Measurements from ENCODE around the gene PDRG1. TPM values are rescaled to one million over a fixed set of nuclear protein-coding genes. Genes with fewer than 3 reads are reported as not detected.
"Not testable (repeated sequence)": the region's sequence is repeated elsewhere in the genome, so short reads cannot be mapped to it uniquely, and the experiment has no call there.

PDRG1 gene
- total RNA-seq, 2 experiments from 2014 or later = 13.1 to 13.4 TPM

GRCh38 chr20:31929631-31930030, 22.2 kb downstream of the PDRG1 start:
- DNase-seq; POLR2A ChIA-PET; ATAC-seq (ENCODE audit: low read depth); H3K4me3 Mint-ChIP-seq; H3K4me1 Mint-ChIP-seq; H3K36me3 Mint-ChIP-seq; H3K9me3 Mint-ChIP-seq; H3K27ac Mint-ChIP-seq: not testable (repeated sequence)
- peaks cover 30% of the 10 kb centered on the region for H3K27me3 Mint-ChIP-seq

GRCh38 chr20:31927627-31928159, 24.2 kb downstream of the PDRG1 start:
- ATAC-seq (ENCODE audit: low read depth) = no peak
- H3K4me1 Mint-ChIP-seq = peaks cover 1% of the 10 kb centered on the region
- DNase-seq = no peak
- no peak overlapping the region for H3K4me3 Mint-ChIP-seq
- POLR2A ChIA-PET = no interaction called here
- no peaks in the 10 kb centered on the region for H3K9me3 Mint-ChIP-seq
- H3K36me3 Mint-ChIP-seq = no peaks in the 10 kb centered on the region
- H3K27ac Mint-ChIP-seq = no peak overlapping the region
- peaks cover 30% of the 10 kb centered on the region for H3K27me3 Mint-ChIP-seq

- DNase-seq (no peak), ATAC-seq (ENCODE audit: low read depth) (no peak)
- Mint-ChIP-seq H3K27ac (no peak overlapping the region), H3K27me3 (peaks cover 29% of the 10 kb centered on the region), H3K36me3 (no peaks in the 10 kb centered on the region), H3K4me1 (peaks cover 1% of the 10 kb centered on the region), H3K9me3 (no peaks in the 10 kb centered on the region), H3K4me3 (no peak overlapping the region)
- POLR2A ChIA-PET = interaction anchor here (0.7 kb wide), 1 partner anchor 197 kb away, joined by 4 read pairs; no protein-coding TSS in a partner anchor
These were observed 25.4 kb downstream of the PDRG1 start for GRCh38 chr20:31926493-31926892.

- ATAC-seq (ENCODE audit: low read depth) (no peak), DNase-seq (no peak)
- peaks cover 1% of the 10 kb centered on the region for H3K4me1 Mint-ChIP-seq
- no peaks in the 10 kb centered on the region for H3K9me3 Mint-ChIP-seq
- H3K27ac Mint-ChIP-seq = no peak overlapping the region
- no peaks in the 10 kb centered on the region for H3K36me3 Mint-ChIP-seq
- POLR2A ChIA-PET = no interaction called here
- peaks cover 21% of the 10 kb centered on the region for H3K27me3 Mint-ChIP-seq
- H3K4me3 Mint-ChIP-seq = no peak overlapping the region
These were observed 26.2 kb downstream of the PDRG1 start for GRCh38 chr20:31925631-31926030.

DNA sequence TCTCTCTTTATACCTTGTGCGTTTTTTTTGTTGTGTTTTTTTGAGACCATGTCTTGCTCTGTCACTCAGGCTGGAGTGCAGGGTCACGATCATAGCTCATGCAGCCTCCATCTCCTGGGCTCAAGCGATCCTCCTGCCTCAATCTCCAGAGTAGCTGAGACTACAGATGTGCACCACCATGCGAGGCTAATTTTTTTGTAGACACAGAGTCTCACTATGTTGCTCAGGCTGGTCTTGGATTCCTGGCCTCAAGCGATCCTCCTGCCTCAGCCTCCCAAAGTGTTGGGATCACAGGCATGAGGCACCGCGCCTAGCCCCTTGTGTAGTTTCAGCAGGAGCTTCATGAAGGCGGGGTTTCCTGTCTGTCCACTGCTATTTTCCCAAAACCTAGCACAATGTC, 27.3 kb downstream of the PDRG1 start:
- Mint-ChIP-seq H3K27ac (no peak overlapping the region), H3K36me3 (no peaks in the 10 kb centered on the region), H3K4me1 (peaks cover 1% of the 10 kb centered on the region), H3K9me3 (no peaks in the 10 kb centered on the region), H3K4me3 (no peak overlapping the region), H3K27me3 (peaks cover 16% of the 10 kb centered on the region)
- ATAC-seq (ENCODE audit: low read depth) = no peak
- POLR2A ChIA-PET = no interaction called here
- DNase-seq = no peak

GRCh38 chr20:31923388-31924331, 28.2 kb downstream of the PDRG1 start:
- no peak overlapping the region for H3K4me3 Mint-ChIP-seq
- ATAC-seq (ENCODE audit: low read depth) = no peak
- H3K36me3 Mint-ChIP-seq = no peaks in the 10 kb centered on the region
- H3K9me3 Mint-ChIP-seq = no peaks in the 10 kb centered on the region
- no peak for DNase-seq
- H3K27ac Mint-ChIP-seq = no peak overlapping the region
- H3K4me1 Mint-ChIP-seq = peaks cover 1% of the 10 kb centered on the region
- H3K27me3 Mint-ChIP-seq = peaks cover 12% of the 10 kb centered on the region
- POLR2A ChIA-PET = no interaction called here

GRCh38 chr20:31922588-31922987, 29.3 kb downstream of the PDRG1 start:
- POLR2A ChIA-PET = no interaction called here
- Mint-ChIP-seq H3K4me3 (no peak overlapping the region), H3K27me3 (peaks cover 10% of the 10 kb centered on the region), H3K27ac (no peak overlapping the region), H3K9me3 (no peaks in the 10 kb centered on the region), H3K4me1 (peaks cover 1% of the 10 kb centered on the region), H3K36me3 (no peaks in the 10 kb centered on the region)
- DNase-seq (no peak), ATAC-seq (ENCODE audit: low read depth) (no peak)

DNA sequence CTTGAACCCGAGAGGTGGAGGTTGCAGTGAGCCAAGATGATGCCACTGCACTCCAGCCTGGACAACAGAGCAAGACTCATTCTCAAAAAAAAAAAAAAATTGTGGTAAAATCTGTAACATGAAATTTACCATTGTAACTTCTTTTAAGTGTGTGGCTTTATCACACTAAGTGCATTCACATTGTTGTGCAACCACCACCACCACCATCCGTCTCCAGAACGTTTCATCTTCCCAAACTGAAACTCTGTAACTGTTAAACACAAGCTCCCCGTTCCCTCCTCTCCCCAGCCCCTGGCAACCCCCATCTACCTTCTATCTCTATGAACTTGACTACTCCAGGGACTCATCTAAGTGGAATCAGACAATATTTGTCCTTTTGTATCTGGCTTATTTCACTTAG, 29.7 kb downstream of the PDRG1 start:
- DNase-seq (no peak), ATAC-seq (ENCODE audit: low read depth) (no peak)
- no peaks in the 10 kb centered on the region for H3K9me3 Mint-ChIP-seq
- H3K36me3 Mint-ChIP-seq = no peaks in the 10 kb centered on the region
- no peak overlapping the region for H3K27ac Mint-ChIP-seq
- H3K4me1 Mint-ChIP-seq = peaks cover 1% of the 10 kb centered on the region
- H3K27me3 Mint-ChIP-seq = peaks cover 9% of the 10 kb centered on the region
- no peak overlapping the region for H3K4me3 Mint-ChIP-seq
- POLR2A ChIA-PET = no interaction called here

DNA sequence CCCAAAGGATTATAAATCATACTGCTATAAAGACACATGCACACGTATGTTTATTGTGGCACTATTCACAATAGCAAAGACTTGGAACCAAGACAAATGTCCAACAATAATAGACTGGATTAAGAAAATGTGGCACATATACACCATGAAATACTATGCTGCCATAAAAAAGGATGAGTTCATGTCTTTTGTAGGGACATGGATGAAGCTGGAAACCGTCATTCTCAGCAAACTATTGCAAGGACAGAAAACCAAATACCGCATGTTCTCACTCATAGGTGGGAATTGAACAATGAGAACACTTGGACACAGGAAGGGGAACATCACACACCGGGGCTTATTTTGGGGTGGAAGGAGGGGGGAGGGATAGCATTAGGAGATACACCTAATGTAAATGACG, 30.4 kb downstream of the PDRG1 start:
- H3K4me1 Mint-ChIP-seq; H3K4me3 Mint-ChIP-seq; H3K36me3 Mint-ChIP-seq; ATAC-seq (ENCODE audit: low read depth); DNase-seq; H3K9me3 Mint-ChIP-seq; H3K27me3 Mint-ChIP-seq; POLR2A ChIA-PET; H3K27ac Mint-ChIP-seq: not testable (repeated sequence)

- Mint-ChIP-seq H3K27me3 (peaks cover 9% of the 10 kb centered on the region), H3K27ac (no peak overlapping the region), H3K9me3 (no peaks in the 10 kb centered on the region), H3K4me3 (no peak overlapping the region), H3K36me3 (no peaks in the 10 kb centered on the region), H3K4me1 (peaks cover 1% of the 10 kb centered on the region)
- POLR2A ChIA-PET = no interaction called here
- DNase-seq (no peak), ATAC-seq (ENCODE audit: low read depth) (no peak)
These were observed 31.5 kb downstream of the PDRG1 start for GRCh38 chr20:31920275-31920855.

GRCh38 chr20:31919410-31920155, 32.3 kb downstream of the PDRG1 start:
- ATAC-seq (ENCODE audit: low read depth) (no peak), DNase-seq (no peak)
- Mint-ChIP-seq H3K4me3 (no peak overlapping the region), H3K9me3 (no peaks in the 10 kb centered on the region), H3K4me1 (peaks cover 1% of the 10 kb centered on the region), H3K27ac (no peak overlapping the region), H3K36me3 (no peaks in the 10 kb centered on the region), H3K27me3 (peaks cover 6% of the 10 kb centered on the region)
- POLR2A ChIA-PET = no interaction called here

DNA sequence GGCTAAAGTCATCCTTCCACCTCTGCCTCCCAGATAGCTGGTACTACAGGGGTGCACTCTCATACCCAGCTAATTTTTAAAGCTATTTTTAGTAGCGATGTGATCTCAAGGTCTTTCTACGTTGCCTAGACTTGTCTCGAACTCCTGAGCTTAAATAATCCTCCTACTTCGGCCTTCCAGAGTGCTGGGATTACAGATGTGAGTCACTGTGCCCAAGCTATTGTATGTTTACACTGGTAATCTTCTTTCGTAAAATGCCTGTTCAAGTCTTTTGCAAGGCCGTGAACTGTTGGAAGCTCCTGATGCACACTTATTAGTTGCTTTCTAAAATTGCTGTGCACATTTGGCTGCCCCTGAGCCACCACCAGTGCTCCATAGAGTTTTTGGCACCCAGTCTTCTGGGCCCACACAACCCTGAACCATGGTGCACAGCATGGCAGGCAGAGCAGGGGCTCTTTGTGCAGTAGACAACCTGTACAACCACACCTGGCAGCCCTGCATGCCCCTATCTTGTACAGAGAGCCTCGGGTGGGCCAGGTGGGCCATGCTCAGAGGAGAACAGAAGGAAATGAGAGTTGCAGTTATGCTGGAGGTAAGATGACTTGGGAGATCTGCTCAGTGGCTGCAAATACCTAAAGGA, 33.3 kb downstream of the PDRG1 start:
- no peaks in the 10 kb centered on the region for H3K4me1 Mint-ChIP-seq
- H3K9me3 Mint-ChIP-seq = no peaks in the 10 kb centered on the region
- ATAC-seq (ENCODE audit: low read depth) (no peak), DNase-seq (no peak)
- H3K4me3 Mint-ChIP-seq = no peak overlapping the region
- H3K27ac Mint-ChIP-seq = no peak overlapping the region
- H3K36me3 Mint-ChIP-seq = no peaks in the 10 kb centered on the region
- peaks cover 6% of the 10 kb centered on the region for H3K27me3 Mint-ChIP-seq
- POLR2A ChIA-PET = no interaction called here

DNA sequence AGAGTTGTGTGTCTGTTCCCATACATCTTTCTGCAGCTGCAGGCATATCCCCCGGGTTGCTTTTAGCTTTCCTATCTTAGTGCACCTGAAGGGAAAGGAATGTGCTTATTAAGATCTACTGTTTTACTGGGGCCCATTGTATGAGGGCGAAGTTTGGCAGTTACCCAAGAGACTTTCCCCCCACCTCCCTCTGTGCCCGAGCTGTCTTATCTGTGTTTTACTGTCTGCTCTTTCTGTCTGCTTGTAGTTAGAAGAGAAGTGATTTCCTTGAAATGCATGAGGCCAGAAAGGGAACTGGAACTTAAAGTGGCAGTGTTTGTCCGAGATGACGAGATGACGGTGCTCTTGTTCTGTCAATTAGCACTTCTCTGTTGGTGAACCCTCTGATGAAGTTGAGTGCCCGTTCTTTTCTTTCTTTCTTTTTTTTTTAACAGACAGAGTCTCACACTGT, 33.9 kb downstream of the PDRG1 start:
- H3K4me3 Mint-ChIP-seq; H3K4me1 Mint-ChIP-seq; H3K36me3 Mint-ChIP-seq; H3K9me3 Mint-ChIP-seq; H3K27me3 Mint-ChIP-seq; DNase-seq; POLR2A ChIA-PET; H3K27ac Mint-ChIP-seq; ATAC-seq (ENCODE audit: low read depth): not testable (repeated sequence)

Measured in activated naive CD8-positive, alpha-beta T cell treated with anti-CD3 and anti-CD28 coated beads, Interleukin-2, amount 10 ng/mL, durations not matched to agents 7 days and 5 days (primary cell).